GM23338 (cell line): ENCODE measurements around the gene ZSWIM3. TPM values are rescaled to one million over a fixed set of nuclear protein-coding genes. Genes with fewer than 3 reads are reported as not detected.

Experiments
- ATAC-seq: fragments of 200-7000 bp; cut with Tn5 transposase; 3 replicates; pipeline ENCODE4 v1.9.1; 2020
- DNase-seq: peaks from one replicate; pipeline ENCODE4 v3.0.0-alpha.2; 2015; ENCODE audit warnings: low spot score
- H2AFZ ChIP-seq: fragments of 200-600 bp; sonication (generic); 2 replicates; pipeline ENCODE4 v1.8.0; 2016; ENCODE audit warnings: antibody characterized with exemption, mild to moderate bottlenecking, moderate library complexity
- H3F3A ChIP-seq: fragments of 200-600 bp; sonication (generic); replicated peaks from 2 replicates; pipeline ENCODE4 v1.8.0; 2017; ENCODE audit warnings: antibody characterized with exemption, mixed run types, low read depth
- H3K27ac ChIP-seq: fragments of 200-600 bp; sonication (generic); 2 replicates; pipeline ENCODE4 v1.6.1; 2016; ENCODE audit warnings: low read depth
- H3K27me3 ChIP-seq: fragments of 200-600 bp; sonication (generic); 2 replicates; pipeline ENCODE4 v1.8.0; 2016; ENCODE audit warnings: mild to moderate bottlenecking, mixed run types, moderate library complexity; ENCODE audit not compliant: insufficient read depth
- H3K36me3 ChIP-seq: fragments of 200-600 bp; sonication (generic); 2 replicates; pipeline ENCODE4 v1.8.0; 2016; ENCODE audit warnings: mild to moderate bottlenecking; ENCODE audit not compliant: insufficient read depth
- H3K4me1 ChIP-seq: fragments of 200-600 bp; sonication (generic); 2 replicates; pipeline ENCODE4 v1.8.0; 2016; ENCODE audit warnings: mild to moderate bottlenecking, moderate library complexity; ENCODE audit not compliant: insufficient read depth
- H3K4me2 ChIP-seq: fragments of 200-600 bp; sonication (generic); 2 replicates; pipeline ENCODE4 v1.7.1; 2017; ENCODE audit warnings: mixed run types
- H3K4me3 ChIP-seq: fragments of 200-600 bp; sonication (generic); 2 replicates; pipeline ENCODE4 v1.6.1; 2016; ENCODE audit warnings: mixed run types
- H3K79me2 ChIP-seq: fragments of 200-600 bp; sonication (generic); replicated peaks from 2 replicates; pipeline ENCODE4 v1.8.0; 2017; ENCODE audit warnings: mild to moderate bottlenecking; ENCODE audit not compliant: insufficient read depth
- H3K9me2 ChIP-seq: fragments of 200-600 bp; sonication (generic); 2 replicates; pipeline ENCODE4 v1.8.0; 2017; ENCODE audit not compliant: insufficient read depth
- H4K20me1 ChIP-seq: fragments of 200-600 bp; sonication (generic); replicated peaks from 2 replicates; pipeline ENCODE4 v1.8.0; 2017; ENCODE audit warnings: mild to moderate bottlenecking; ENCODE audit not compliant: insufficient read depth
- H3K27ac Mint-ChIP-seq: 2 replicates; pipeline ENCODE4 v1.8.0; 2020; ENCODE audit warnings: inconsistent platforms, mild to moderate bottlenecking, moderate library complexity, mixed read lengths
- H3K27me3 Mint-ChIP-seq: 3 replicates; pipeline ENCODE4 v1.8.0; 2022; ENCODE audit warnings: low read depth, mild to moderate bottlenecking, moderate library complexity, mixed read lengths, inconsistent platforms; ENCODE audit not compliant: insufficient read depth, poor library complexity
- H3K36me3 Mint-ChIP-seq: 3 replicates; pipeline ENCODE4 v1.8.0; 2021; ENCODE audit warnings: low read depth, mild to moderate bottlenecking, inconsistent platforms, moderate library complexity, mixed read lengths
- H3K4me1 Mint-ChIP-seq: 3 replicates; pipeline ENCODE4 v1.8.0; 2020; ENCODE audit warnings: mild to moderate bottlenecking, inconsistent platforms, mixed read lengths
- H3K4me3 Mint-ChIP-seq: 3 replicates; pipeline ENCODE4 v1.8.0; 2021; ENCODE audit warnings: moderate library complexity, mild to moderate bottlenecking, inconsistent platforms, mixed read lengths
- H3K9me3 Mint-ChIP-seq: 3 replicates; pipeline ENCODE4 v1.8.0; 2020; ENCODE audit warnings: moderate library complexity, mild to moderate bottlenecking, inconsistent platforms, mixed read lengths
- CREB1 ChIP-seq: fragments of 250-450 bp; sonication (Bioruptor Pico); IDR thresholded peaks from 2 replicates; pipeline ENCODE4 v1.5.0; 2020; ENCODE audit warnings: low read depth, mild to moderate bottlenecking, moderate library complexity
- EZH2 ChIP-seq: fragments of 200-600 bp; sonication (generic); IDR thresholded peaks from one replicate; pipeline ENCODE4 v1.8.0; 2017; ENCODE audit warnings: antibody characterized with exemption, mild to moderate bottlenecking, low read depth; ENCODE audit not compliant: unreplicated experiment
- EZH2phosphoT487 ChIP-seq: fragments of 200-600 bp; sonication (generic); IDR thresholded peaks from one replicate; pipeline ENCODE4 v1.8.1; 2018; ENCODE audit warnings: antibody characterized with exemption; ENCODE audit not compliant: unreplicated experiment
- JUNB ChIP-seq: IDR thresholded peaks from one replicate; pipeline ENCODE4 v1.6.1; 2016; ENCODE audit warnings: antibody characterized with exemption; ENCODE audit not compliant: unreplicated experiment
- NANOG ChIP-seq: IDR thresholded peaks from 2 replicates; pipeline ENCODE4 v1.6.1; 2016; ENCODE audit warnings: antibody characterized with exemption, borderline replicate concordance
- POLR2AphosphoS5 ChIP-seq: IDR thresholded peaks from 2 replicates; pipeline ENCODE4 v1.6.1; 2016; ENCODE audit warnings: antibody characterized with exemption, low read depth
- STAT1 ChIP-seq: IDR thresholded peaks from one replicate; pipeline ENCODE4 v1.6.1; 2016; ENCODE audit warnings: antibody characterized with exemption; ENCODE audit not compliant: unreplicated experiment
- ZNF114 ChIP-seq: fragments of 250-450 bp; sonication (Bioruptor Pico); IDR thresholded peaks from 2 replicates; pipeline ENCODE4 v1.5.0; 2020; ENCODE audit warnings: mild to moderate bottlenecking, moderate library complexity
- ZNF331 ChIP-seq: fragments of 250-450 bp; sonication (Bioruptor Pico); IDR thresholded peaks from 2 replicates; pipeline ENCODE4 v1.5.0; 2020; ENCODE audit warnings: low read depth, mild to moderate bottlenecking, moderate library complexity
- polyA plus RNA-seq: library from polyadenylated mRNA; unstranded; fragments of >200 nt; fragmentation: Nextera tagmentation; extraction: Ambion mirVana; gene quantifications from 2 replicates; pipeline ENCODE4 v1.2.1, GENCODE V29; 2016
- total RNA-seq: library from RNA; depleted of rRNA; stranded (reverse); fragments of >200 nt; shearing (Covaris generic); gene quantifications from 2 replicates; pipeline ENCODE4 v1.2.3, GENCODE V29; 2014
- TF ChIP-seq, protein P1 (sequence below), 2 experiments: fragments of 200-600 bp in 1 of 2; sonication (generic) in 1 of 2; conservative IDR thresholded peaks; 2 replicates each; pipeline versions ENCODE4 v1.5.1 to v1.6.1; 2016 to 2017; ENCODE audit warnings: antibody characterized with exemption in 2 of 2, low read depth in 2 of 2, mild to moderate bottlenecking in 2 of 2, moderate library complexity in 1 of 2
- TF ChIP-seq, protein P2 (sequence below): IDR thresholded peaks from 2 replicates; pipeline ENCODE4 v1.6.1; 2016; ENCODE audit warnings: antibody characterized with exemption
- TF ChIP-seq, protein P3 (sequence below): IDR thresholded peaks from one replicate; pipeline ENCODE4 v1.6.1; 2018; ENCODE audit warnings: antibody characterized with exemption; ENCODE audit not compliant: unreplicated experiment

ZSWIM3 gene
- total and polyA plus RNA-seq, 2 experiments from 2014 or later = 2.0 to 8.2 TPM

DNA sequence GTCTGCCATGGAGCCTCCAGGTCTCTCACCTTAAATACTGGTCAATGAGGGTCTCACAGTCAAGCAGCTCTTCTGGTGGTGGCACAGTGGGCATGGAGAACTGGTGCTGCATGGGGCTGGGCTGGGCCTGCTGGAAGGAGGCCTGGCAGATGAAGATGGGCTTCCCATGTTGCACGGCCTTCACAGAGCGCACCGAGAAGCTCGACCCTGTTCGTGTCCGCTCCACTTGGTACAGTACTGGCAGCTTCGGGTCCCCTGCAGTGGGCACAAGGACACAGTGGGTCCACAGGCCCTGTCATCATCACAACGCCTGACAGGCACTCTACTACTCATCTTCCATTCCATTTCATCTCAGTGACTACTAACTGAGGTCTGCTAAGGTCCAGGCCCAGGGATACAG lies 9.0 kb upstream of the ZSWIM3 start (continued):
- TF ChIP-seq, protein P1, sequence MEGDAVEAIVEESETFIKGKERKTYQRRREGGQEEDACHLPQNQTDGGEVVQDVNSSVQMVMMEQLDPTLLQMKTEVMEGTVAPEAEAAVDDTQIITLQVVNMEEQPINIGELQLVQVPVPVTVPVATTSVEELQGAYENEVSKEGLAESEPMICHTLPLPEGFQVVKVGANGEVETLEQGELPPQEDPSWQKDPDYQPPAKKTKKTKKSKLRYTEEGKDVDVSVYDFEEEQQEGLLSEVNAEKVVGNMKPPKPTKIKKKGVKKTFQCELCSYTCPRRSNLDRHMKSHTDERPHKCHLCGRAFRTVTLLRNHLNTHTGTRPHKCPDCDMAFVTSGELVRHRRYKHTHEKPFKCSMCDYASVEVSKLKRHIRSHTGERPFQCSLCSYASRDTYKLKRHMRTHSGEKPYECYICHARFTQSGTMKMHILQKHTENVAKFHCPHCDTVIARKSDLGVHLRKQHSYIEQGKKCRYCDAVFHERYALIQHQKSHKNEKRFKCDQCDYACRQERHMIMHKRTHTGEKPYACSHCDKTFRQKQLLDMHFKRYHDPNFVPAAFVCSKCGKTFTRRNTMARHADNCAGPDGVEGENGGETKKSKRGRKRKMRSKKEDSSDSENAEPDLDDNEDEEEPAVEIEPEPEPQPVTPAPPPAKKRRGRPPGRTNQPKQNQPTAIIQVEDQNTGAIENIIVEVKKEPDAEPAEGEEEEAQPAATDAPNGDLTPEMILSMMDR (conservative IDR thresholded peaks at IDR 0.05; ENCODE audit: low read depth in 2 of 2) = no peak
- no peak for TF ChIP-seq CREB1 (CRISPR knock-in tag)
- TF ChIP-seq ZNF114 = no peak
- TF ChIP-seq STAT1 = no peak
- TF ChIP-seq, protein P2, sequence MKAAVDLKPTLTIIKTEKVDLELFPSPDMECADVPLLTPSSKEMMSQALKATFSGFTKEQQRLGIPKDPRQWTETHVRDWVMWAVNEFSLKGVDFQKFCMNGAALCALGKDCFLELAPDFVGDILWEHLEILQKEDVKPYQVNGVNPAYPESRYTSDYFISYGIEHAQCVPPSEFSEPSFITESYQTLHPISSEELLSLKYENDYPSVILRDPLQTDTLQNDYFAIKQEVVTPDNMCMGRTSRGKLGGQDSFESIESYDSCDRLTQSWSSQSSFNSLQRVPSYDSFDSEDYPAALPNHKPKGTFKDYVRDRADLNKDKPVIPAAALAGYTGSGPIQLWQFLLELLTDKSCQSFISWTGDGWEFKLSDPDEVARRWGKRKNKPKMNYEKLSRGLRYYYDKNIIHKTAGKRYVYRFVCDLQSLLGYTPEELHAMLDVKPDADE = no peak
- TF ChIP-seq JUNB = no peak
- no peak for TF ChIP-seq POLR2AphosphoS5
- no peak for TF ChIP-seq EZH2
- TF ChIP-seq NANOG = no peak
- no peak for TF ChIP-seq EZH2phosphoT487
- TF ChIP-seq ZNF331 = no peak

DNA sequence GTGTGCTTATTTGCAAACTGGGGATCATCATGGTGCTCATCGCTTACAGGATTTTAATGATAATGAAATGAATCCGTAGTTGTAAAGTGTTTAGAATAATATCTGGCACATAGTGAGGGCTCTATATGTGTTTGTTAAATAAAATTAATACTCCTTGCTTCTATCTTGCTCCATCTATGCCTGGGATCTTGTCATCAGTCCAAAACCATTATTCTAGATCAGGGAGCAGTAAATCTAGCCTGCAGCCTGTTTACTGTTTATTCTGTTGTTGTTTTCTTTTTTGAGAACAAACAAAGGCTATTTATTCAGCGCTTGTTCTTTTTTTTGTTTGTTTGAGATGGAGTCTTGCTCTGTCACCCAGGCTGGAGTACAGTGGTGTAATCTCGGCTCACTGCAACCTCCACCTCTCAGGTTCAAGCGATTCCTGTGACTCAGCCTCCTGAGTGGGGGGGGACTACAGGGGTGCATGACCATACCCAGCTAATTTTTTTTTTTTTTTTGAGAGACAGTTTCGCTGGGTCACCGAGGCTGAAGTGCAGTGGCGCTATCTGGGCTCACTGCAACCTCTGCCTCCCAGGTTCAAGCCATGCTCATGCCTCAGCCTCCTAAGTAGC lies 8.3 kb upstream of the ZSWIM3 start:
- peaks cover 11% of the 10 kb centered on the region for H3K27me3 Mint-ChIP-seq
- H3K4me1 Mint-ChIP-seq = peaks cover 23% of the 10 kb centered on the region
- ATAC-seq (no peak), DNase-seq (no peak)
- H3K79me2 ChIP-seq = peaks cover 11% of the 10 kb centered on the region
- no peak overlapping the region; the same call in 1 of the 2 replicates for H3K27ac ChIP-seq
- H3K27me3 ChIP-seq = no peaks in the 10 kb centered on the region
- H3K4me2 ChIP-seq = no peak overlapping the region
- H3K36me3 Mint-ChIP-seq = peaks cover 35% of the 10 kb centered on the region
- no peaks in the 10 kb centered on the region for H3K9me3 Mint-ChIP-seq
- peaks cover 19% of the 10 kb centered on the region for H3K4me1 ChIP-seq
- no peak overlapping the region for H2AFZ ChIP-seq
- no peak overlapping the region for H3K4me3 Mint-ChIP-seq
- no peaks in the 10 kb centered on the region for H3K9me2 ChIP-seq
- no peak overlapping the region for H3K4me3 ChIP-seq
- H3K27ac Mint-ChIP-seq = peak overlapping the region; percentile 47; the same call in 1 of the 2 replicates
- peaks cover 15% of the 10 kb centered on the region for H3K36me3 ChIP-seq
- H4K20me1 ChIP-seq = no peaks in the 10 kb centered on the region
- no peaks in the 10 kb centered on the region; the same call in 1 of the 2 replicates for H3F3A ChIP-seq
- no peak for TF ChIP-seq EZH2phosphoT487
- TF ChIP-seq ZNF331 = no peak
- TF ChIP-seq NANOG = no peak
- no peak for TF ChIP-seq CREB1 (CRISPR knock-in tag)
- TF ChIP-seq EZH2 = no peak
- TF ChIP-seq, protein P1 (conservative IDR thresholded peaks at IDR 0.05; ENCODE audit: low read depth in 2 of 2) = no peak
- no peak for TF ChIP-seq JUNB
- TF ChIP-seq, protein P3, sequence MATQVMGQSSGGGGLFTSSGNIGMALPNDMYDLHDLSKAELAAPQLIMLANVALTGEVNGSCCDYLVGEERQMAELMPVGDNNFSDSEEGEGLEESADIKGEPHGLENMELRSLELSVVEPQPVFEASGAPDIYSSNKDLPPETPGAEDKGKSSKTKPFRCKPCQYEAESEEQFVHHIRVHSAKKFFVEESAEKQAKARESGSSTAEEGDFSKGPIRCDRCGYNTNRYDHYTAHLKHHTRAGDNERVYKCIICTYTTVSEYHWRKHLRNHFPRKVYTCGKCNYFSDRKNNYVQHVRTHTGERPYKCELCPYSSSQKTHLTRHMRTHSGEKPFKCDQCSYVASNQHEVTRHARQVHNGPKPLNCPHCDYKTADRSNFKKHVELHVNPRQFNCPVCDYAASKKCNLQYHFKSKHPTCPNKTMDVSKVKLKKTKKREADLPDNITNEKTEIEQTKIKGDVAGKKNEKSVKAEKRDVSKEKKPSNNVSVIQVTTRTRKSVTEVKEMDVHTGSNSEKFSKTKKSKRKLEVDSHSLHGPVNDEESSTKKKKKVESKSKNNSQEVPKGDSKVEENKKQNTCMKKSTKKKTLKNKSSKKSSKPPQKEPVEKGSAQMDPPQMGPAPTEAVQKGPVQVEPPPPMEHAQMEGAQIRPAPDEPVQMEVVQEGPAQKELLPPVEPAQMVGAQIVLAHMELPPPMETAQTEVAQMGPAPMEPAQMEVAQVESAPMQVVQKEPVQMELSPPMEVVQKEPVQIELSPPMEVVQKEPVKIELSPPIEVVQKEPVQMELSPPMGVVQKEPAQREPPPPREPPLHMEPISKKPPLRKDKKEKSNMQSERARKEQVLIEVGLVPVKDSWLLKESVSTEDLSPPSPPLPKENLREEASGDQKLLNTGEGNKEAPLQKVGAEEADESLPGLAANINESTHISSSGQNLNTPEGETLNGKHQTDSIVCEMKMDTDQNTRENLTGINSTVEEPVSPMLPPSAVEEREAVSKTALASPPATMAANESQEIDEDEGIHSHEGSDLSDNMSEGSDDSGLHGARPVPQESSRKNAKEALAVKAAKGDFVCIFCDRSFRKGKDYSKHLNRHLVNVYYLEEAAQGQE = no peak
- TF ChIP-seq ZNF114 = no peak
- TF ChIP-seq POLR2AphosphoS5 = no peak
- TF ChIP-seq, protein P2 = no peak
- no peak for TF ChIP-seq STAT1
